Activated CD8-positive, alpha-beta T cell treated with anti-CD3 and anti-CD28 coated beads for 36 hours (primary cell): Measurements from ENCODE around the gene RALGAPA1. TPM values are rescaled to one million over a fixed set of nuclear protein-coding genes. Genes with fewer than 3 reads are reported as not detected.
A peak's percentile ranks its signal among the peaks of the same experiment; 100 is the strongest.
"Not testable (repeated sequence)": the region's sequence is repeated elsewhere in the genome, so short reads cannot be mapped to it uniquely, and the experiment has no call there.

ENCODE experiments used
- ATAC-seq: fragments of 200-7000 bp; cut with Tn5 transposase; one replicate; pipeline ENCODE4 v1.10.0; 2021; ENCODE audit warnings: mild to moderate bottlenecking, moderate library complexity
- CTCF ChIA-PET: fragments of 350-600 bp; sonication (Branson Sonifier 250); formaldehyde crosslinking; loops from one replicate; lab custom pipeline; 2021; ENCODE audit warnings: antibody characterized with exemption; lab: Charles Lee
- POLR2A ChIA-PET: fragments of 350-600 bp; sonication (Branson Sonifier 250); formaldehyde crosslinking; loops from one replicate; lab custom pipeline; 2021; ENCODE audit warnings: antibody characterized with exemption; lab: Charles Lee
- DNase-seq: peaks from one replicate; pipeline ENCODE4 v3.0.0-alpha.2; 2020
- H3K27ac Mint-ChIP-seq: one replicate; pipeline ENCODE4 v1.8.0; 2021; ENCODE audit warnings: mild to moderate bottlenecking, mixed read lengths
- H3K27me3 Mint-ChIP-seq: one replicate; pipeline ENCODE4 v1.8.0; 2021; ENCODE audit warnings: mixed read lengths
- H3K36me3 Mint-ChIP-seq: one replicate; pipeline ENCODE4 v1.8.0; 2021; ENCODE audit warnings: low read depth, mixed read lengths
- H3K4me1 Mint-ChIP-seq: one replicate; pipeline ENCODE4 v1.8.0; 2021; ENCODE audit warnings: low read depth, mixed read lengths
- H3K4me3 Mint-ChIP-seq: one replicate; pipeline ENCODE4 v1.8.0; 2021; ENCODE audit warnings: mild to moderate bottlenecking, moderate library complexity, mixed read lengths
- H3K9me3 Mint-ChIP-seq: one replicate; pipeline ENCODE4 v1.8.0; 2021; ENCODE audit warnings: mixed read lengths
- CTCF ChIP-seq: fragments of 200-600 bp; IDR thresholded peaks from one replicate; pipeline ENCODE4 v1.8.0; 2022; ENCODE audit warnings: antibody characterized with exemption, mild to moderate bottlenecking
- intact Hi-C: fragments of 100-400 bp; cut with micrococcal nuclease; formaldehyde crosslinking; loops from one replicate; pipeline ENCODE4 v1.10.0; 2022
- total RNA-seq, 2 experiments: library from RNA; stranded (reverse); gene quantifications; one replicate each; pipeline ENCODE4 v1.2.3, GENCODE V29; 2021

The RALGAPA1 gene
- total RNA-seq, 2 experiments from 2014 or later, result 23.7 to 26.5 TPM

GRCh38 chr14:35776823-35777222 lies 32.3 kb downstream of the RALGAPA1 start:
- TF ChIP-seq CTCF, result no peak
- peaks cover 2% of the 10 kb centered on the region for H3K4me1 Mint-ChIP-seq
- intact Hi-C loops, result no loop called here
- ChIA-PET CTCF (interaction anchor here (0.6 to 2.3 kb wide), 4 partner anchors 9 to 337 kb away, joined by 3 to 5 read pairs (median 4); no protein-coding TSS in a partner anchor), POLR2A (interaction anchor here (2.0 kb wide), 1 partner anchor 9 kb away, joined by 5 read pairs; no protein-coding TSS in a partner anchor)
- no peak overlapping the region for H3K27ac Mint-ChIP-seq
- no peak for DNase-seq
- peaks cover 12% of the 10 kb centered on the region for H3K9me3 Mint-ChIP-seq
- no peak overlapping the region for H3K4me3 Mint-ChIP-seq
- ATAC-seq, result no peak
- H3K27me3 Mint-ChIP-seq, result no peaks in the 10 kb centered on the region
- peaks cover 11% of the 10 kb centered on the region for H3K36me3 Mint-ChIP-seq

- ATAC-seq, H3K4me3 Mint-ChIP-seq, H3K27ac Mint-ChIP-seq, H3K4me1 Mint-ChIP-seq, H3K27me3 Mint-ChIP-seq, intact Hi-C loops, H3K9me3 Mint-ChIP-seq, DNase-seq, H3K36me3 Mint-ChIP-seq: not testable (repeated sequence)
- ChIA-PET POLR2A (interaction anchor here (2.0 kb wide), 1 partner anchor 9 kb away, joined by 5 read pairs; no protein-coding TSS in a partner anchor), CTCF (interaction anchor here (1.7 to 2.3 kb wide), 2 partner anchors 11 to 46 kb away, joined by 4 to 5 read pairs; no protein-coding TSS in a partner anchor)
Observed at GRCh38 chr14:35776085-35776484, 33.0 kb downstream of the RALGAPA1 start.

- intact Hi-C loops, result no loop called here
- Mint-ChIP-seq H3K4me3 (no peak overlapping the region), H3K9me3 (no peaks in the 10 kb centered on the region), H3K36me3 (no peaks in the 10 kb centered on the region), H3K4me1 (peaks cover 18% of the 10 kb centered on the region), H3K27ac (no peak overlapping the region), H3K27me3 (no peaks in the 10 kb centered on the region)
- no peak for TF ChIP-seq CTCF
- POLR2A ChIA-PET, result interaction anchor here (1.1 to 1.4 kb wide), 2 partner anchors 9 to 48 kb away, joined by 3 to 5 read pairs; no protein-coding TSS in a partner anchor
- ATAC-seq (peak; percentile 97), DNase-seq (peak; percentile 62)
- CTCF ChIA-PET, result interaction anchor here (1.4 to 1.7 kb wide), 2 partner anchors 41 to 51 kb away, joined by 3 to 6 read pairs; no protein-coding TSS in a partner anchor
Observed at GRCh38 chr14:35766700-35767082, 42.4 kb downstream of the RALGAPA1 start.

GRCh38 chr14:35766036-35766699 lies 42.9 kb downstream of the RALGAPA1 start:
- peak; percentile 50 for ATAC-seq

GRCh38 chr14:35761922-35762321 lies 47.2 kb downstream of the RALGAPA1 start:
- no peak for TF ChIP-seq CTCF
- no peak overlapping the region for H3K27ac Mint-ChIP-seq
- ATAC-seq (no peak), DNase-seq (no peak)
- H3K4me3 Mint-ChIP-seq, result no peak overlapping the region
- no peaks in the 10 kb centered on the region for H3K9me3 Mint-ChIP-seq
- intact Hi-C loops, result no loop called here
- POLR2A ChIA-PET, result no interaction called here
- peaks cover 8% of the 10 kb centered on the region for H3K36me3 Mint-ChIP-seq
- peaks cover 16% of the 10 kb centered on the region for H3K4me1 Mint-ChIP-seq
- CTCF ChIA-PET, result no interaction called here
- H3K27me3 Mint-ChIP-seq, result no peaks in the 10 kb centered on the region

More at GRCh38 chr14:35766036-35766699, 42.9 kb downstream of the RALGAPA1 start:
- DNase-seq, result no peak
- Mint-ChIP-seq H3K36me3 (no peaks in the 10 kb centered on the region), H3K27me3 (no peaks in the 10 kb centered on the region), H3K4me1 (peaks cover 18% of the 10 kb centered on the region), H3K4me3 (no peak overlapping the region), H3K9me3 (no peaks in the 10 kb centered on the region), H3K27ac (peak overlapping the region; percentile 34)
- POLR2A ChIA-PET, result interaction anchor here (1.1 kb wide), 1 partner anchor 48 kb away, joined by 3 read pairs; no protein-coding TSS in a partner anchor
- CTCF ChIA-PET, result interaction anchor here (1.7 kb wide), 1 partner anchor 52 kb away, joined by 6 read pairs; no protein-coding TSS in a partner anchor
- intact Hi-C loops, result no loop called here
- no peak for TF ChIP-seq CTCF
